Endothelial cell of umbilical vein (primary cell): ENCODE results near the gene CCDC197. TPM values are rescaled to one million over a fixed set of nuclear protein-coding genes. Genes with fewer than 3 reads are reported as not detected.

Experiments
- BruUV-seq: library from RNA; stranded (reverse); fragments of 400-500 nt; replicated peaks from 2 replicates; lab custom pipeline; 2021; lab: Mats Ljungman, UMichigan
- CTCF ChIA-PET: fragments of 300-600, 350-600 bp; sonication (Branson Sonifier 250); formaldehyde crosslinking; loops from one replicate; lab custom pipeline; 2021; ENCODE audit warnings: antibody characterized with exemption, inconsistent platforms; lab: Charles Lee
- POLR2A ChIA-PET: fragments of 300-600, 350-600 bp; sonication (Branson Sonifier 250); formaldehyde crosslinking; loops from one replicate; lab custom pipeline; 2021; ENCODE audit warnings: antibody characterized with exemption, inconsistent platforms; lab: Charles Lee
- DNase-seq: peaks from one replicate; pipeline ENCODE4 v3.0.0-alpha.2; 2011; ENCODE audit warnings: low read depth, low spot score
- FAIRE-seq: peaks from 2 replicates; lab custom pipeline; 2011; peaks lifted over from hg19 to GRCh38; lab: Jason Lieb, UNC
- H2AFZ ChIP-seq: 2 replicates; pipeline ENCODE4 v1.6.0; 2012; ENCODE audit warnings: low read depth, low read length, control low read depth, inconsistent platforms
- H3K27ac ChIP-seq: 2 replicates; pipeline ENCODE4 v1.5.1; 2011; ENCODE audit warnings: low read depth, mild to moderate bottlenecking, control low read depth, low read length, moderate library complexity; ENCODE audit not compliant: insufficient read depth
- H3K27me3 ChIP-seq, 2 experiments: 2 replicates each; pipeline versions ENCODE4 v1.6.0 to v1.6.1; 2011; ENCODE audit warnings: low read length in 2 of 2, mixed read lengths in 1 of 2; ENCODE audit not compliant: control insufficient read depth in 2 of 2, insufficient read depth in 2 of 2
- H3K36me3 ChIP-seq, 2 experiments: 2 replicates in 1 of 2; 3 replicates in 1 of 2; pipeline ENCODE4 v1.5.1; 2011; ENCODE audit warnings: low read length in 2 of 2, mild to moderate bottlenecking in 1 of 2, moderate library complexity in 1 of 2; ENCODE audit not compliant: control insufficient read depth in 2 of 2, insufficient read depth in 2 of 2; ENCODE audit errors: extremely low read depth in 1 of 2
- H3K4me1 ChIP-seq: 3 replicates; pipeline ENCODE4 v1.5.1; 2011; ENCODE audit warnings: mild to moderate bottlenecking, low read length; ENCODE audit not compliant: control insufficient read depth, insufficient read depth; ENCODE audit errors: extremely low read depth
- H3K4me2 ChIP-seq: 2 replicates; pipeline ENCODE4 v1.6.1; 2011; ENCODE audit warnings: low read length, control low read depth, mixed read lengths; ENCODE audit not compliant: insufficient read depth
- H3K4me3 ChIP-seq, 3 experiments: fragments of 200-600 bp in 1 of 3; sonication (generic), shearing (Covaris generic) in 1 of 3; replicated peaks in 1 of 3; 2 replicates each; pipeline ENCODE4 v1.5.1; 2011 to 2016; ENCODE audit warnings: control low read depth in 3 of 3, low read length in 3 of 3, mild to moderate bottlenecking in 2 of 3, inconsistent platforms in 1 of 3, low read depth in 1 of 3, moderate library complexity in 1 of 3; ENCODE audit not compliant: insufficient read depth in 1 of 3
- H3K79me2 ChIP-seq: 2 replicates; pipeline ENCODE4 v1.6.0; 2012; ENCODE audit warnings: low read length, inconsistent platforms; ENCODE audit not compliant: control insufficient read depth, insufficient read depth
- H3K9ac ChIP-seq: replicated peaks from 2 replicates; pipeline ENCODE3; 2011; ENCODE audit warnings: low read length, control low read depth; ENCODE audit not compliant: insufficient read depth; ENCODE audit errors: extremely low read depth
- H3K9me1 ChIP-seq: replicated peaks from 3 replicates; pipeline ENCODE4 v1.6.0; 2011; ENCODE audit warnings: mild to moderate bottlenecking, low read length; ENCODE audit not compliant: control insufficient read depth, insufficient read depth; ENCODE audit errors: extremely low read depth
- H3K9me3 ChIP-seq: replicated peaks from 2 replicates; pipeline ENCODE4 v1.5.1; 2012; ENCODE audit warnings: low read length, inconsistent platforms; ENCODE audit not compliant: control insufficient read depth, insufficient read depth
- H4K20me1 ChIP-seq: replicated peaks from 2 replicates; pipeline ENCODE3; 2011; ENCODE audit warnings: mild to moderate bottlenecking, low read length; ENCODE audit not compliant: control insufficient read depth, insufficient read depth; ENCODE audit errors: extremely low read depth
- CTCF ChIP-seq, 2 donors: IDR thresholded peaks; 1 replicate in 1 of 2; 2 replicates in 1 of 2; pipeline ENCODE4 v1.5.1; 2011; ENCODE audit warnings: low read length in 2 of 2, mild to moderate bottlenecking in 2 of 2, moderate library complexity in 2 of 2, control low read depth in 1 of 2, inconsistent platforms in 1 of 2, low read depth in 1 of 2; ENCODE audit not compliant: insufficient read depth in 1 of 2; ENCODE audit errors: extremely low read depth in 1 of 2
- EZH2 ChIP-seq: IDR thresholded peaks from 2 replicates; pipeline ENCODE4 v1.6.1; 2012; ENCODE audit warnings: borderline replicate concordance, low read depth, mild to moderate bottlenecking, moderate library complexity, low read length, inconsistent platforms; ENCODE audit not compliant: severe bottlenecking
- FOS ChIP-seq: IDR thresholded peaks from 2 replicates; pipeline ENCODE4 v1.6.1; 2011; ENCODE audit warnings: mild to moderate bottlenecking, low read length, moderate library complexity, borderline replicate concordance; ENCODE audit not compliant: insufficient read depth
- GATA2 ChIP-seq: IDR thresholded peaks from 2 replicates; pipeline ENCODE4 v1.7.0; 2011; ENCODE audit warnings: low read depth, mild to moderate bottlenecking, moderate library complexity, mixed read lengths, low read length; ENCODE audit not compliant: insufficient read length, insufficient read depth
- JUN ChIP-seq: IDR thresholded peaks from 2 replicates; pipeline ENCODE4 v1.6.1; 2011; ENCODE audit warnings: borderline replicate concordance, low read depth; ENCODE audit not compliant: insufficient read length, insufficient read depth
- MAX ChIP-seq: IDR thresholded peaks from 2 replicates; pipeline ENCODE4 v1.6.1; 2011; ENCODE audit not compliant: insufficient read depth, insufficient read length
- MYC ChIP-seq: IDR thresholded peaks from one replicate; pipeline ENCODE4 v1.6.1; 2011; ENCODE audit warnings: mild to moderate bottlenecking, low read depth, low read length
- POLR2A ChIP-seq: IDR thresholded peaks from 2 replicates; pipeline ENCODE4 v1.6.1; 2012; ENCODE audit warnings: low read depth, mild to moderate bottlenecking, control low read depth, low read length
- POLR2AphosphoS5 ChIP-seq: IDR thresholded peaks from 2 replicates; pipeline ENCODE4 v1.6.1; 2012; ENCODE audit warnings: low read depth, mild to moderate bottlenecking, control low read depth, low read length, moderate library complexity; ENCODE audit not compliant: insufficient read depth
- dilution Hi-C: fragments of 300-500 bp; cut with MboI; formaldehyde crosslinking; loops from one replicate; pipeline ENCODE4 v1.15.0; 2019; ENCODE audit warnings: low sequenced_read_pairs; ENCODE audit not compliant: extremely low pct_ligation_motif_present
- intact Hi-C: fragments of 100-400 bp; cut with micrococcal nuclease; formaldehyde crosslinking; loops from one replicate; pipeline ENCODE4 v1.10.0; 2022
- polyA plus RNA-seq, 4 experiments: library from polyadenylated mRNA; depleted of rRNA in 3 of 4; stranded (reverse) in 3 of 4; unstranded in 1 of 4; fragments of >200 nt; gene quantifications; 2 replicates each; pipeline versions ENCODE4 v1.2.1 to v1.2.3, GENCODE V29; 2011 to 2012; ENCODE audit warnings: missing spikeins in 1 of 4
- total RNA-seq: library from RNA; stranded (reverse); gene quantifications from 2 replicates; pipeline ENCODE4 v1.2.3, GENCODE V29; 2021

Gene CCDC197
- total and polyA plus RNA-seq, 2 donors (not counting 3 experiments of a cell fraction or from before 2014, with no cell fraction given), result not detected

GRCh38 chr14:94001016-94001415 is 3.9 kb downstream of the CCDC197 start:
- intact Hi-C loops (loop anchor here (1.0 to 10.0 kb wide), 2 partner anchors 62 to 346 kb away; no protein-coding TSS in a partner anchor), dilution Hi-C loops (no loop called here)
- Histone ChIP-seq H3K4me3 (no peak overlapping the region), H4K20me1 (no peaks in the 10 kb centered on the region), H3K9me1 (no peaks in the 10 kb centered on the region), H3K4me1 (no peaks in the 10 kb centered on the region), H3K9ac (no peak overlapping the region), H3K27me3 (no peaks in the 10 kb centered on the region), H2AFZ (no peak overlapping the region), H3K36me3 (no peaks in the 10 kb centered on the region), H3K79me2 (no peaks in the 10 kb centered on the region), H3K4me2 (no peak overlapping the region), H3K9me3 (no peaks in the 10 kb centered on the region), H3K27ac (no peak overlapping the region)
- DNase-seq, result no peak
- POLR2A ChIA-PET, result no interaction called here
- no peak for FAIRE-seq
- BruUV-seq, result no TSS peak
- TF ChIP-seq MYC (no peak), GATA2 (no peak), EZH2 (no peak), CTCF (IDR thresholded peaks at IDR 0.05; ENCODE audit: extremely low read depth in 1 of 2, insufficient read depth in 1 of 2, low read depth in 1 of 2, low read length in 2 of 2) (no peak), FOS (no peak), POLR2A (no peak), POLR2AphosphoS5 (no peak), MAX (no peak), JUN (no peak)
- CTCF ChIA-PET, result interaction anchor here (0.7 to 12.5 kb wide), 6 partner anchors 9 to 794 kb away, joined by 3 to 368 read pairs (median 4); partner anchors contain the start of gene UBR7
